Keratinocyte (primary cell): Measurements from ENCODE around the gene FLT3.

Experiments used
- CTCF ChIP-seq, 3 experiments: IDR thresholded peaks in 1 of 3; conservative IDR thresholded peaks in 1 of 3; optimal IDR thresholded peaks in 1 of 3; 2 replicates in 2 of 3; 3 replicates in 1 of 3; pipeline versions ENCODE3 to v1.5.1; 2011; ENCODE audit warnings: low read length in 3 of 3, mild to moderate bottlenecking in 3 of 3, moderate library complexity in 2 of 3, control low read depth in 1 of 3, inconsistent platforms in 1 of 3; ENCODE audit not compliant: insufficient read depth in 2 of 3; ENCODE audit errors: extremely low read depth in 1 of 3
- EZH2 ChIP-seq: IDR thresholded peaks from one replicate; pipeline ENCODE4 v1.6.1; 2012; ENCODE audit warnings: inconsistent platforms, mild to moderate bottlenecking, low read length, moderate library complexity

DNA sequence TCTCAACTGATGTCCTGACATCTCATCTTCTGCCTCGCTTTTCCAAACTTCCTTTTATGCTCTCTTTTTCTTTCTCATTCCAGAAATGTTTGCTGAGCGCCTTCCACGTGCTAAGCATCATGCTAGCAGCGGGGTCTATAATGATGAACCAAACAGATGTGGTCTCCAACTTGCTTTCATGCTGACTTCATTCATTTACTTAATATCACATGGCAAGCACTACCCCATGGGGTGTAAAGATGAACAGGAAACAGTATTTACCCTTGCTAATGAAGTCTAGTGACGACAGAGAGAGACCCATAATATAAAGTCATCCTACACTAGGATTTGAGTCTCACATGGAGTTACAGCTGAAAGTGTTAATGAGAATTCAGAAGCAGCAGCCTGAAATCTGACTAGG lies 90.3 kb downstream of the FLT3 start:
- TF ChIP-seq CTCF (optimal IDR thresholded peaks at IDR 0.05 in 1 of 3, IDR thresholded peaks at IDR 0.05 in 1 of 3, conservative IDR thresholded peaks at IDR 0.05 in 1 of 3; ENCODE audit: extremely low read depth in 1 of 3, insufficient read depth in 2 of 3, low read length in 3 of 3) (no peak), EZH2 (no peak)
